Caco-2 (cell line): ENCODE measurements around the gene STOML1. TPM values are rescaled to one million over a fixed set of nuclear protein-coding genes. Genes with fewer than 3 reads are reported as not detected.

Experiments used
- BruUV-seq: library from RNA; stranded (reverse); fragments of 400-500 nt; replicated peaks from 2 replicates; lab custom pipeline; 2021; lab: Mats Ljungman, UMichigan
- CTCF ChIA-PET: fragments of 300-600 bp; sonication (Branson Sonifier 250); formaldehyde crosslinking; loops from one replicate; lab custom pipeline; 2022; ENCODE audit warnings: antibody characterized with exemption; lab: Charles Lee
- POLR2A ChIA-PET: fragments of 300-600 bp; sonication (Branson Sonifier 250); formaldehyde crosslinking; loops from one replicate; lab custom pipeline; 2022; ENCODE audit warnings: antibody characterized with exemption; lab: Charles Lee
- DNase-seq, 2 experiments: peaks; one replicate each; pipeline versions ENCODE4 v3.0.0 to v3.0.0-alpha.2; 2020 to 2022
- H3K27me3 ChIP-seq: replicated peaks from 2 replicates; pipeline ENCODE4 v1.6.0; 2011; ENCODE audit warnings: low read length; ENCODE audit not compliant: control insufficient read depth, insufficient read depth
- H3K36me3 ChIP-seq: 2 replicates; pipeline ENCODE4 v1.5.1; 2011; ENCODE audit warnings: low read length; ENCODE audit not compliant: control insufficient read depth, insufficient read depth
- H3K4me1 ChIP-seq: fragments of 250-450 bp; sonication (Bioruptor Pico); 2 replicates; pipeline ENCODE4 v1.5.1; 2020; ENCODE audit warnings: mild to moderate bottlenecking
- H3K4me3 ChIP-seq: 2 replicates; pipeline ENCODE4 v1.5.1; 2011; ENCODE audit warnings: low read depth, mild to moderate bottlenecking, control low read depth, low read length
- H3K9me3 ChIP-seq: fragments of 250-450 bp; sonication (Bioruptor Pico); 2 replicates; pipeline ENCODE4 v1.5.1; 2020; ENCODE audit warnings: mild to moderate bottlenecking, moderate library complexity
- H3K27ac Mint-ChIP-seq: one replicate; pipeline ENCODE4 v1.8.0; 2022; ENCODE audit warnings: mixed read lengths; ENCODE audit not compliant: unreplicated experiment
- H3K27me3 Mint-ChIP-seq: one replicate; pipeline ENCODE4 v1.8.0; 2022; ENCODE audit warnings: mixed read lengths; ENCODE audit not compliant: insufficient read depth, unreplicated experiment
- H3K36me3 Mint-ChIP-seq: one replicate; pipeline ENCODE4 v1.8.0; 2022; ENCODE audit warnings: mild to moderate bottlenecking, mixed read lengths; ENCODE audit not compliant: insufficient read depth, unreplicated experiment
- H3K4me1 Mint-ChIP-seq: one replicate; pipeline ENCODE4 v1.8.0; 2022; ENCODE audit warnings: low read depth, mixed read lengths; ENCODE audit not compliant: unreplicated experiment
- H3K4me3 Mint-ChIP-seq: one replicate; pipeline ENCODE4 v1.8.0; 2022; ENCODE audit warnings: mild to moderate bottlenecking, moderate library complexity, mixed read lengths; ENCODE audit not compliant: unreplicated experiment
- H3K9me3 Mint-ChIP-seq: one replicate; pipeline ENCODE4 v1.8.0; 2022; ENCODE audit warnings: mixed read lengths; ENCODE audit not compliant: unreplicated experiment
- CTCF ChIP-seq, 2 experiments: fragments of 200-600 bp in 1 of 2; IDR thresholded peaks; 1 replicate in 1 of 2; 2 replicates in 1 of 2; pipeline versions ENCODE4 v1.5.1 to v1.8.0; 2011 to 2022; ENCODE audit warnings: antibody characterized with exemption in 1 of 2, control low read depth in 1 of 2, inconsistent platforms in 1 of 2, low read depth in 1 of 2, low read length in 1 of 2, mild to moderate bottlenecking in 1 of 2, moderate library complexity in 1 of 2; ENCODE audit not compliant: insufficient read depth in 1 of 2, severe bottlenecking in 1 of 2, unreplicated experiment in 1 of 2
- intact Hi-C: fragments of 100-400 bp; cut with micrococcal nuclease; formaldehyde crosslinking; loops from one replicate; pipeline ENCODE4 v1.10.0; 2022; ENCODE audit not compliant: unreplicated experiment
- total RNA-seq: library from RNA; stranded (reverse); gene quantifications from 2 replicates; pipeline ENCODE4 v1.2.3, GENCODE V29; 2022

Gene STOML1
- total RNA-seq, 1 experiment from 2014 or later, result 7.6 TPM

GRCh38 chr15:74037171-74038117 is 45.3 kb upstream of the STOML1 start:
- intact Hi-C loops, result loop anchor here (1.0 to 5.0 kb wide), 2 partner anchors 45 to 64 kb away; partner anchors contain the start of genes PML and STOML1
- Mint-ChIP-seq H3K9me3 (no peaks in the 10 kb centered on the region), H3K27me3 (peaks cover under 1% of the 10 kb centered on the region), H3K36me3 (no peaks in the 10 kb centered on the region), H3K4me1 (no peaks in the 10 kb centered on the region), H3K27ac (no peak overlapping the region), H3K4me3 (no peak overlapping the region)
- no peak for DNase-seq
- H3K36me3 ChIP-seq, result no peaks in the 10 kb centered on the region
- ChIA-PET POLR2A (no interaction called here), CTCF (interaction anchor here (0.6 to 6.2 kb wide), 9 partner anchors 10 to 86 kb away, joined by 3 to 194 read pairs (median 4); partner anchors contain the start of gene PML)
- H3K27me3 ChIP-seq, result no peaks in the 10 kb centered on the region
- BruUV-seq, result no TSS peak
- no peaks in the 10 kb centered on the region for H3K4me1 ChIP-seq
- TF ChIP-seq CTCF (IDR thresholded peaks at IDR 0.05; ENCODE audit: insufficient read depth in 1 of 2, low read depth in 1 of 2, low read length in 1 of 2, severe bottlenecking in 1 of 2, unreplicated experiment in 1 of 2), result no peak
- no peaks in the 10 kb centered on the region for H3K9me3 ChIP-seq
- no peak overlapping the region for H3K4me3 ChIP-seq

GRCh38 chr15:74036271-74037170 is 44.4 kb upstream of the STOML1 start:
- intact Hi-C loops, result loop anchor here (1.0 to 5.0 kb wide), 2 partner anchors 44 to 63 kb away; partner anchors contain the start of genes PML and STOML1
- H3K4me1 Mint-ChIP-seq, result no peaks in the 10 kb centered on the region

More at GRCh38 chr15:74036271-74037170, 44.4 kb upstream of the STOML1 start:
- H3K4me1 ChIP-seq, result no peaks in the 10 kb centered on the region
- no TSS peak for BruUV-seq
- DNase-seq, result peak; percentile 72 to 74
- H3K36me3 ChIP-seq, result no peaks in the 10 kb centered on the region
- TF ChIP-seq CTCF (IDR thresholded peaks at IDR 0.05; ENCODE audit: insufficient read depth in 1 of 2, low read depth in 1 of 2, low read length in 1 of 2, severe bottlenecking in 1 of 2, unreplicated experiment in 1 of 2), result peak; percentile 60 to 82
- H3K27me3 Mint-ChIP-seq, result no peaks in the 10 kb centered on the region
- POLR2A ChIA-PET, result interaction anchor here (0.6 kb wide), 1 partner anchor 42 kb away, joined by 4 read pairs; no protein-coding TSS in a partner anchor
- H3K27ac Mint-ChIP-seq, result no peak overlapping the region
- H3K4me3 Mint-ChIP-seq, result no peak overlapping the region
- H3K27me3 ChIP-seq, result no peaks in the 10 kb centered on the region
- CTCF ChIA-PET, result interaction anchor here (0.7 to 6.2 kb wide), 8 partner anchors 9 to 85 kb away, joined by 3 to 194 read pairs (median 8); partner anchors contain the start of gene PML
- H3K4me3 ChIP-seq, result no peak overlapping the region
- H3K36me3 Mint-ChIP-seq, result no peaks in the 10 kb centered on the region
- H3K9me3 Mint-ChIP-seq, result no peaks in the 10 kb centered on the region
- H3K9me3 ChIP-seq, result no peaks in the 10 kb centered on the region
